Keratinocyte (primary cell): ENCODE data around the gene ELF2.

Experiments used
- CTCF ChIP-seq, 3 experiments: IDR thresholded peaks in 1 of 3; conservative IDR thresholded peaks in 1 of 3; optimal IDR thresholded peaks in 1 of 3; 2 replicates in 2 of 3; 3 replicates in 1 of 3; pipeline versions ENCODE3 to v1.5.1; 2011; ENCODE audit warnings: low read length in 3 of 3, mild to moderate bottlenecking in 3 of 3, moderate library complexity in 2 of 3, control low read depth in 1 of 3, inconsistent platforms in 1 of 3; ENCODE audit not compliant: insufficient read depth in 2 of 3; ENCODE audit errors: extremely low read depth in 1 of 3
- EZH2 ChIP-seq: IDR thresholded peaks from one replicate; pipeline ENCODE4 v1.6.1; 2012; ENCODE audit warnings: inconsistent platforms, mild to moderate bottlenecking, low read length, moderate library complexity

- peak; percentile 80 to 90 (median 85) for TF ChIP-seq CTCF (optimal IDR thresholded peaks at IDR 0.05 in 1 of 3, IDR thresholded peaks at IDR 0.05 in 1 of 3, conservative IDR thresholded peaks at IDR 0.05 in 1 of 3; ENCODE audit: extremely low read depth in 1 of 3, insufficient read depth in 2 of 3, low read length in 3 of 3)
- no peak for TF ChIP-seq EZH2
Measured at GRCh38 chr4:139030614-139031235, 146.3 kb downstream of the ELF2 start.
